Transverse colon (tissue), 3 donors: Measurements from ENCODE around the gene SNRPA1.

Experiments
- POLR2A ChIP-seq: fragments of 450-650 bp; IDR thresholded peaks from one replicate; pipeline ENCODE4 v1.6.1; 2016; ENCODE audit warnings: antibody characterized with exemption, mild to moderate bottlenecking, moderate library complexity
- TF ChIP-seq, protein P1 (sequence below), 5 experiments: fragments of 200-600 bp in 3 of 5; fragments of 450-650 bp in 2 of 5; sonication (generic) in 3 of 5; IDR thresholded peaks; 1 replicate in 2 of 5; 2 replicates in 3 of 5; pipeline ENCODE4 v1.5.1; 2016 to 2017; ENCODE audit warnings: antibody characterized with exemption in 5 of 5, inconsistent platforms in 3 of 5, mild to moderate bottlenecking in 2 of 5, moderate library complexity in 1 of 5

DNA sequence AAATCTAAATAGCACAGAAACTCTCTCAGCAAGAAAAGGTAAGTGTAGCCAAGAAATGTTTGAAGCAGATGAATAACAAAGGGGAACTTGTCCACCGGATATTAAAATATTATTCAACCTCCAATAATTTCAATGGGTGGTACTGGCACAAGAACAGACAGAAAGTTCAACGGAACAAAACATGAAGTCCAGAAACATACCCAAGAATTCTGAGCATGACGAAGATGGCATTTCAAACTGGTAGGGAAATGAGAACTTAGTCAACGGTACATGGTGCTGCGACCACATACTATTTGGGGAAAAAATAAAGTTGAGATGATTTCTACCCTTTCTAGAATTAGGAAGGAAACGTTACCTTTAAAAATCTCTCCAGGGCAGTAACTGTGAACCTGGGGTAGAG, 48.7 kb downstream of the SNRPA1 start:
- TF ChIP-seq, protein P1, sequence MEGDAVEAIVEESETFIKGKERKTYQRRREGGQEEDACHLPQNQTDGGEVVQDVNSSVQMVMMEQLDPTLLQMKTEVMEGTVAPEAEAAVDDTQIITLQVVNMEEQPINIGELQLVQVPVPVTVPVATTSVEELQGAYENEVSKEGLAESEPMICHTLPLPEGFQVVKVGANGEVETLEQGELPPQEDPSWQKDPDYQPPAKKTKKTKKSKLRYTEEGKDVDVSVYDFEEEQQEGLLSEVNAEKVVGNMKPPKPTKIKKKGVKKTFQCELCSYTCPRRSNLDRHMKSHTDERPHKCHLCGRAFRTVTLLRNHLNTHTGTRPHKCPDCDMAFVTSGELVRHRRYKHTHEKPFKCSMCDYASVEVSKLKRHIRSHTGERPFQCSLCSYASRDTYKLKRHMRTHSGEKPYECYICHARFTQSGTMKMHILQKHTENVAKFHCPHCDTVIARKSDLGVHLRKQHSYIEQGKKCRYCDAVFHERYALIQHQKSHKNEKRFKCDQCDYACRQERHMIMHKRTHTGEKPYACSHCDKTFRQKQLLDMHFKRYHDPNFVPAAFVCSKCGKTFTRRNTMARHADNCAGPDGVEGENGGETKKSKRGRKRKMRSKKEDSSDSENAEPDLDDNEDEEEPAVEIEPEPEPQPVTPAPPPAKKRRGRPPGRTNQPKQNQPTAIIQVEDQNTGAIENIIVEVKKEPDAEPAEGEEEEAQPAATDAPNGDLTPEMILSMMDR (IDR thresholded peaks at IDR 0.05) = no peak
- TF ChIP-seq POLR2A = no peak
